ENCODE measurements around the gene ZFR.
"Not testable (repeated sequence)": the region's sequence is repeated elsewhere in the genome, so short reads cannot be mapped to it uniquely, and the experiment has no call there.

GRCh38 chr5:32321787-32322186, 122.8 kb downstream of the ZFR start:
- TF ChIP-seq CTCF (IDR thresholded peaks at IDR 0.05); MYC (IDR thresholded peaks at IDR 0.05; ENCODE audit: borderline replicate concordance, low read length); EP300 (IDR thresholded peaks at IDR 0.05): not testable (repeated sequence)

All from A549 (cell line).